Kidney capillary endothelial cell (primary cell): ENCODE results near the gene TXNL4A.
A peak's percentile ranks its signal among the peaks of the same experiment; 100 is the strongest.

Source experiments
- DNase-seq: peaks from one replicate; pipeline ENCODE4 v3.0.0-alpha.2; 2018; ENCODE audit warnings: low spot score

The TXNL4A gene

DNA sequence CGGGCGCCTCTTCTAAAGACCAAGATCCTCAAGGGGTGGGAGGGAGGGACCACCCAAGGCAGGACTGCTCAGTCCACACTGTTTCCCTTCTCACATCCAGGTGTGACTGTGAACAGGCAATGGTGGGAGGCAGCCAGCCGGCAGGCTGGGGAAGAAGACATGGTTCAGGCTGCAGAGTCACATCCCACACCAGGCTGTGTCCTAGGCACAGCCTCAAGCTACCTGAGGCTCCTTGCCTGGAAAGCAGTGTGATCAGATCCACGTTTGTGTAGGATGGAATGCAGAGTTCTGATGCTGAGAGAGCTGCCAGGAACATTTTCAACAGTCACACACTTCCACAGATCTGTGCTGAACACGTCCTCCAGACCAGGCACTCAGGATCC is 53.3 kb downstream of the TXNL4A start:
- DNase-seq = no peak

DNA sequence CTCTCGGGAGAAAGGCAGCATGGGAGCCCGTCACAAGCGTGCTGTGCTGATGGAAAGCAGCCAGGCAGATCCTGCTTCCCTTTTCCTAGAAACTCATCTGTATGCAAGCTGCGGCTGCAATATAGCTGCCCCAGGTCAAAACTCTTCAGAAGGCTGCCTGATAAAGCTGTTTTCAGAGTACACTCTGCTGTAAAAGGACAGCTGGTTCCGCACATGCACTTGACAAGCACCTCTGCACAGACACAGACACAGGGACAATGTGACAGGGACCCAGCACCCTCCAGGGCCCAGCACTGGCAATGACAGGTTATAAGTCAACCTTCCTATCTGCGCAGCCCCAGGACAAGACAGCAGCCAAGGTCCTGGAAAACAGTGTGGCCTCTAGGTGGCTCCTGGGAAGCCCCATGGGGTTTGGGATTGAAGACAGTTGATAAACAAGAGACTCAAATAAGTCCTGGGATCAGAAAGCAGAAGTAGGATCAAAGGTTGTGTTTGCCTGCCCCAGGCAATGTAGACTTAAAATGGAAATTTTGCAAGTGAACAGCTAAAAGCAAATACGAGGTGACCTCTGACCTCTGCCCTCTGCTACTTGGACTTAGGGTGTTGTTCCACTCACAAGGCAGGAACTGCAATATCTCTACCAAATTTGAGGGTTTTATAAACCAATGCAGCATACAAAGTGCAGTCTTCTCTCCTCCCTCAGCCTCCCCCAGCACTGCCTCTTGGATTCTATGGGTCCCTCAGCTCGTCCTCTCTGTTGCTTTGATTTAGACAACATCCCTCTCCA is 53.9 kb downstream of the TXNL4A start:
- no peak for DNase-seq

DNA sequence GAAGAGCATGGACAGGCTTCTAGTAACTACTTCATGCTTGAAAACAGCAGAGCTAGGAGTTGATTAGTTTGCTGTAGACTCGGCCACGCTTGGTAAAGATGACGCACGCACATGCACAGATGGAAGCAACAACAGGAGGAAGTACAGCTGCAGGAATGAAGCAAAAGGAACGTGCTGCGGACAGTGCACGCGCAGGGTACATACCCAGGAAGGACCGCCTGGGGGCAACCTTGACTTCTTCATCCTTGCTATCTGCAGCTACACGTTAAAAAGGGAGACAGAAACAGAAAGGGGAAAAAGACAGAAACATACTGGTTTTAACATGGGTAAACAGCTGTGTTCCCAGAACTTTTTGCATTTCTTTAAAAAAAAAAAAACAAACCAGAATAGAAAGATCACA is 54.6 kb downstream of the TXNL4A start:
- no peak for DNase-seq

- no peak for DNase-seq
Observed at GRCh38 chr18:79932907-79933306, 55.5 kb downstream of the TXNL4A start.

DNA sequence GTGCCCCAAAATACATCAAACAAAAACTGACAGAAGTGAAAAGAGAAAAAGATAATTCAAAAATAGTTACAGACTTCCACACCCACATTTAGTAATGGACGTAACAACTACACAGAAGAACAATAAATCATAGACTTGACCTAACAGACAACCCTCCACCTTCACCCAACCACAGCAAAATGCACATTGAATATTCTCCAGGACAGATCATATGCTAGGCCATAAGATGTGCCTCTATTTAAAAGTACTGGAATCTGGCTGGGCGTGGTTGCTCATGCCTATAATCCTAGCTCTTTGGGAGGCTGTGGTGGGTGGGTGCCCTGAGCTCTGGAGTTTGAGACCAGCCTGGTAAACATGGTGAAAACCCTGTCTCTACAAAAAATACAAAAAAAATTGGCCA is 56.9 kb downstream of the TXNL4A start:
- DNase-seq = no peak

DNA sequence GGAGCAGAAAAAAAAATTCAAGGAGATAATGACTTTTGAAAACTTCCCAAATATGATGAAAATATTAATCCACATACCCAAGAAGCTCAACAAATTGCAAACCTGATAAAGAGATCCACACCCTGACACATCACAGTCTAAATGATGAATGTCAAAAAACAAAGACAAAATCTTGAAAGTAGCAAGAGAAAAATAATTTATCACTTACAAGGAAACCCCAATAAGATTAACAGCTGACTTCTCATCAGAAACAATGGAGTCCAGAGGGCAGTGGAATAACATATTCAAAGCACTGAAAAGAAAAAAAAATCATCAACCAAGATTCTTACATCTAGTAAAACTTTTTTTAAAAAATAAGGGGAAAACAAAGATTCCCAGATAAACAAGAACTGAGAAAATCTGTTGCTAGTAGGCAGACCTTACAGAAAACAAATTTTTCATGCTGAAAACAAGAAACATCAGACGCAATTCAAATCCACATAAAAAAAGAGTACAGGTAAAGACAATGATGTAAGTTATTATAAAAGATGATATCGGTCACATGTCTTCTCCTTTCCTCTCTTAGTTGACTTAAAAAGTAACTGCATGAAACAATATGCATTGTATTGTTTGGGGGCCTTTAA is 58.2 kb downstream of the TXNL4A start:
- DNase-seq = peak; percentile 11

GRCh38 chr18:79928563-79928960 is 59.8 kb downstream of the TXNL4A start:
- DNase-seq = no peak

DNA sequence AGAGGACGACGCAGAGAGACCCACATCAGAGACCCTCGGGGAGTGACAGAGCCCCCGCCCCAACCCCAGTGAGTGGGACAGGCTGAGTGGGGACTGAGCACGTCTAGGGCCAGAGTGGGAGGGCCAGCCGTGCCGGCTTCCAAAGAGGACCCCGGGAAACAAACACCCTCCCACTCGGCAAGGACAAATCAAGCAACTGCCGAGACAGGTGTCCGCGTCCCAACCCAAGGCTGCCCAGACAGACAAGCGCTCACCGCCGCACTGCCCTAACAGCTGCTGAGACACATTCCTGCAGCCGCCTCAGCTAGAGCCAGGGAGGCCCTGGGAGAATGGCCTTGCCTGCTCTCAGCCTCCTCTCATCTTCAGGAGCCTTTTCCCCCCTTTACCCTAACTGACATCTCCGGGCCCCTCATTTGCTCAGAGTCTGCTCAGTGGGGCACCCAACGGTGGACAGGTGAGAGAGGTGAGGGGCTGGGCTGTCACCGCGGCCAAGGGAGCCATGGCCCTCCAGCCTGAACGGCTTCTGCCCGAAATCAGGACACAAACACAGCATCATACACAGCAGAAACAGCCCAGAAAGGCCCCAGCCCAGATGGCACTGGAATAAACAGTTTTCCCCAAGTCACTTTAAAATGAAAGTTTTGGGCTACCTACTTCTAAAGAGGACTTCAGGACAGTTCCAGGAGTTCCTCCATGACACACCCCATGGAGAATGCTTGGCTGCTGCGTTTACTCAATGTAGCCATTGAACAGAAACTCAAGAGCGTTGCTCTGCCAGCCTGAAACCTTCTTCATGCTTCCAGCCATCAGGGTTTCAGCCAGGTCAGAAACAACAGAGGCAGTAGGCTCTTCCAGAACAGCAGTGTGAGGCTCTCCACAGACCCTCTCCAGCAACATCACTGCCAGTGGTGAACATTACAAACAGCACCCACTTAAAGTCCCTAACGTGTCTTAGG is 60.5 kb downstream of the TXNL4A start:
- no peak for DNase-seq

DNA sequence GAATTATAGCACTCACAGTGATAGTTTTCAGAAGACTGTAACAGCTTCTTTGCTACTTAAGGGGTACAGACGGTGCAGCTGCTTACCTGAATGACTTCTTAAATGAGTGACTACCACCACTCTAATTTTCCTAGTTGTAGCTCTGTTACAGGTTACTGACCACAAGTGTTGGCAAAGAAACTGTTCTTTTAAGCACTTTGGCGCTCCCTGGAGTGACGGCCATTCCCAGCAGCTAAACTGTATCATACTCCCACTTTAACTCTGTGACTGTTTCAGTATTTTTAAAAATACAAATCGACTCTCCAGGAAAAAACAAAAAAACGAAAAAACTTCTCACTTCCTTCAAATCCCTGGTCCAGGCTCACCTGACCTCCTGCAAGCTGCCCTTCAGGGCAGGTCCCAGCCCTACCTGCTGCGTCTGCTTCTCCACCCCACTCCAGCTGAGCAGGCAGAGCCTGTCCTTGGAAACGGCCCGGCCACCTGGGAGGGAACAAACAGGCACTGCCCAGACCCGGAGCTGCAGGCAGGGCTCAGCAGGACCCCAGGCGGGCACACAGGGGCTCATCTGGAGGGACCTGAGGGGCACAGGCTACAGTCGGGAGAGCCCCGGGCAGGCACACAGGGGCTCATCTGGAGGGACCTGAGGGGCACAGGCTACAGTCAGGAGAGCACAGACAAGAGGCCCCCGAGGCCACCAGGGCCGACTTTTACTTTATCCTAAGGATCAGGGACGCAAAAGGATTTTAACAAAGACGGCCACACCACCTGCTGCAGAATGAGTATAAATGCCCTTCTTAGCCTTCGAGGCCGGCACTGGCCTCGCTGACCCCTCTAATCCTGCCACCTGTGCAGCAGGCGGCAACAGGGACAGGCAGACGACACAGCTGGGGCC is 61.4 kb downstream of the TXNL4A start:
- no peak for DNase-seq

GRCh38 chr18:79926306-79926705 is 62.1 kb downstream of the TXNL4A start:
- DNase-seq = no peak

- DNase-seq = no peak
Observed at GRCh38 chr18:79924814-79925731, 63.3 kb downstream of the TXNL4A start.

- no peak for DNase-seq
Observed at GRCh38 chr18:79923896-79924585, 64.3 kb downstream of the TXNL4A start.

DNA sequence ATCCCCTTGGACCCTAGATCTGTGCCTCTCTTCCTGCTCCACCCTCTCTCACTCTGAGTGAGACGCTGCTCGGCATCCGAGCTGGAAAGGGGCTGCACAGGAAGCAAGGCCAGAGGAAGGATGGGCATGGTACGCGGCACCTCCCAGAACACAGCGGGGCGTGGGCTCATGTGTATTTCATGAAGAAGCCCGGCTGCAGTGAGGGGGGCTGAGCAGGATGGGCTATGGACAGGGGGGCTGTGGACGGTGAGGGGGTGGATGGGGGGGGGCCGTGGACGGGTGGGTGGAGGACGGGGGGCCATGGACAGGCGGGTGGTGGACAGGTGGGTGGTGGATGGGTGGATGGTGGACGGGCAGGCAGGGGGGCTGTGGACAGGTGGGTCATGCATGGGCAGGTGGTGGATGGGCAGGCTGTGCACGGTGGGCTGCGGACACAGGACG is 65.4 kb downstream of the TXNL4A start:
- DNase-seq = no peak

- DNase-seq = no peak
Observed at GRCh38 chr18:79921984-79922965, 66.1 kb downstream of the TXNL4A start.
